Uterus (tissue), 4 donors: Measurements from ENCODE around the gene MAGEB3. TPM values are rescaled to one million over a fixed set of nuclear protein-coding genes. Genes with fewer than 3 reads are reported as not detected.

Source experiments
- DNase-seq, 2 donors: peaks; one replicate each; pipeline ENCODE4 v3.0.0-alpha.2; 2019 to 2020
- H3K27ac ChIP-seq, 2 donors: fragments of 200-600 bp; sonication (generic); 1 replicate in 1 of 2; 2 replicates in 1 of 2; pipeline ENCODE4 v1.5.1; 2016 to 2018
- H3K27me3 ChIP-seq, 2 donors: fragments of 200-600 bp; sonication (generic); one replicate each; pipeline ENCODE4 v1.5.1; 2018 to 2019; ENCODE audit warnings: control low read depth in 1 of 2
- H3K36me3 ChIP-seq, 2 donors: fragments of 200-600 bp; sonication (generic); one replicate each; pipeline ENCODE4 v1.5.1; 2019; ENCODE audit warnings: control low read depth in 1 of 2
- H3K4me1 ChIP-seq, 2 donors: fragments of 200-600 bp; sonication (generic); one replicate each; pipeline ENCODE4 v1.5.1; 2018 to 2019; ENCODE audit warnings: control low read depth in 1 of 2
- H3K4me3 ChIP-seq, 2 donors: fragments of 200-600 bp; sonication (generic); 1 replicate in 1 of 2; 2 replicates in 1 of 2; pipeline ENCODE4 v1.5.1; 2018 to 2019; ENCODE audit warnings: mild to moderate bottlenecking in 1 of 2
- H3K9me3 ChIP-seq, 2 donors: fragments of 200-600 bp; sonication (generic); one replicate each; pipeline ENCODE4 v1.5.1; 2019; ENCODE audit warnings: control low read depth in 1 of 2
- CTCF ChIP-seq, 4 experiments: fragments of 200-600 bp in 2 of 4; fragments of 450-650 bp in 2 of 4; sonication (generic) in 2 of 4; IDR thresholded peaks; one replicate each; pipeline ENCODE4 v1.5.1; 2016 to 2019; ENCODE audit warnings: antibody characterized with exemption in 4 of 4, mild to moderate bottlenecking in 2 of 4, moderate library complexity in 1 of 4
- POLR2A ChIP-seq, 2 donors: fragments of 450-650 bp; IDR thresholded peaks; one replicate each; pipeline ENCODE4 v1.6.1; 2016; ENCODE audit warnings: antibody characterized with exemption in 2 of 2, mild to moderate bottlenecking in 1 of 2, moderate library complexity in 1 of 2
- intact Hi-C: fragments of 100-400 bp; cut with DNase I; formaldehyde crosslinking; loops from one replicate; pipeline ENCODE4 v1.15.1; 2023; ENCODE audit warnings: low total_unique reads
- total RNA-seq, 4 donors: library from RNA; depleted of rRNA in 3 of 4; stranded (reverse); fragments of >200 nt in 3 of 4; gene quantifications; one replicate each; pipeline versions ENCODE4 v1.1.0 to v1.2.4, GENCODE V29; 2014 to 2023
- donor health status: DM: yes; HTN: yes; CAD: no.

The MAGEB3 gene
- total RNA-seq, 4 donors from 2014 or later = not detected

DNA sequence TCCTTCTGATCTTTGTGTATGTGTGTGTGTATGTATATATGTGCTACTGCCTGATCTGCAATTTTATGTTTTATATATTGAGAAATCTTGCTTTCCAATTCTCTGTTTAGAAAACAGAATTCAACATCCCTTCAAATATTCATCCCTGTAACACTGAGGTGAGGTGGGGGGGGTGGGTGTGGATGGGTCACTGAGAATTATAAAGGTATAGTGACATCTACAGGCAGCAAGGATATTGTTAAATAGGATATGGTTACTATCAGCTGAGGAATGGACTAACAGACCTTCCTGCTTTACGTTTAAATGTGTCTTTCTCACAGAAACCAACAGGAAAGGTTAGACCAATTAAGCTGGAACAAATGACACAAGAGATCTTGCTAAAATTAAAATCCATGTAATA lies 34.1 kb upstream of the MAGEB3 start:
- intact Hi-C loops = no loop called here
- H3K36me3 ChIP-seq = no peaks in the 10 kb centered on the region
- no peaks in the 10 kb centered on the region for H3K9me3 ChIP-seq
- H3K27me3 ChIP-seq = no peaks in the 10 kb centered on the region
- TF ChIP-seq CTCF (IDR thresholded peaks at IDR 0.05) (no peak), POLR2A (IDR thresholded peaks at IDR 0.05) (no peak)
- no peaks in the 10 kb centered on the region for H3K4me1 ChIP-seq
- H3K27ac ChIP-seq = no peak overlapping the region
- DNase-seq = no peak
- H3K4me3 ChIP-seq = no peak overlapping the region

DNA sequence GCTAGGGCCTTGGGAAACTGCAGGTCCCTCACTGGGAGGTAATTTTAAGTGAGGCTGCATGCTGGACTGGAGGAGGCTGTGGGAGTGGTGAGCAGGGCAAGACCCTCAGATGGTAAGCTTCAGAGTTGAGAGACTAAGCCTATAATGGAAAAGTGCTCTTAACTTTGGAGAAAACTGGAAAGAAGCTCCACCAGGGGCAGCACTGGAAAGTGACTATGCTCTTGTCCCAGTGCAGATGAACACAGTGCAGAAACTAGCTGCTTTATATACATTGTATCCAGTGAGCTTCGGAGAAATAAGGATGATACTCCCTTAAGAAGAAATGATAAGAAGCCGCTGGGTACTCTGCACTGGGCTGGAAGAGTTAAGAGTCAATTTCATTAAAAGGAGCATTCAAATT lies 18.3 kb upstream of the MAGEB3 start:
- no peaks in the 10 kb centered on the region for H3K9me3 ChIP-seq
- TF ChIP-seq CTCF (IDR thresholded peaks at IDR 0.05) = no peak
- no peak for TF ChIP-seq POLR2A (IDR thresholded peaks at IDR 0.05)
- H3K4me1 ChIP-seq = no peaks in the 10 kb centered on the region
- H3K27me3 ChIP-seq = no peaks in the 10 kb centered on the region
- no peaks in the 10 kb centered on the region for H3K36me3 ChIP-seq
- intact Hi-C loops = no loop called here
- no peak overlapping the region for H3K27ac ChIP-seq
- H3K4me3 ChIP-seq = no peak overlapping the region
- no peak for DNase-seq

DNA sequence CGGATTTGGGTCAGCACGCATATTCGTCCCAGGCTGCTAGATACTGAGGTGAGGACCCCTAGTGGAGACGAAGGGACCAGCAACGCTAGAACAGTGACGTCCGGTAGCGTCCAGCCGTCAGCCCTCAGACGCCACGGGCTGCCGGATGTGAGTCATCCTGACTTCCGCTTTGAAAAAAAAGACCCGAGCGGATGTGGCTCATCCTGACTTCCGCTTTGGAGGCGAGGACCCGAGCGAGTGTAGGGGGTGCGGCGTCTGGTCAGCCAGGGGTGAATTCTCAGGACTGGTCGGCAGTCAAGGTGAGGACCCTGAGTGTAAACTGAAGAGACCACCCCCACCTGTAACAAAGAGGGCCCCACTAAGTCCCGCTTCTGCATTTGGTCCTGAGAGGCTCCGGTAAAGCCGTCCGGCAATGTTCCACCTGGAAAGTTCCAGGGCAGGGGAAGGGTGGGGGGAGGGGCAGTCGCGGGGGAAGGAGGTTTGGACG lies 15.1 kb upstream of the MAGEB3 start, which contains the start of gene MAGEB2:
TSS of gene MAGEB2 (plus strand) at position 207 of the 487 bp plus-strand sequence. CDS start 3,018 bp downstream, outside the sequence.
- TF ChIP-seq POLR2A (IDR thresholded peaks at IDR 0.05) (no peak), CTCF (IDR thresholded peaks at IDR 0.05) (no peak)
- DNase-seq = no peak
- Histone ChIP-seq H3K36me3 (no peaks in the 10 kb centered on the region), H3K27me3 (no peaks in the 10 kb centered on the region), H3K4me3 (no peak within 1 kb of the TSS), H3K27ac (no peak within 1 kb of the TSS), H3K4me1 (no peaks in the 10 kb centered on the region), H3K9me3 (no peaks in the 10 kb centered on the region)
- intact Hi-C loops = no loop called here

DNA sequence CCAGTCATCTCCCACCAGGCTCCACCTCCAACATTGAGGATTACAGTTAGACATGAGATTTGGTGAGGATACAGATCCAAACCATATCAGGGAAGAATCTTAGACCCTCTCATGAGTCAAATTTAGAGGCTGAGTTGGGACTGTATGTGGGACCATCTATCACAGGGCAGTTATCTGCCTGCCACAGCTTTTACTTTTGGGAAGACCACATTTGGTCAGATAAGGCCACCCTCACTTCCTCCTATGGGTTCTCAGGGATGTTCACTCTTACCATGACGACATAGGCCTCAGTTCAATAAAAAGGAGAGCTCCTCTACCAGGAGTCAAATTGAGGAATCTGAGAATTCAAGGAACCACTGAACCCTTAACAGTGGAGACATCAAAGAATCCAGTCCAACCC lies 13.0 kb upstream of the MAGEB3 start:
- intact Hi-C loops = no loop called here
- DNase-seq = no peak
- Histone ChIP-seq H3K4me1 (no peaks in the 10 kb centered on the region), H3K27me3 (no peaks in the 10 kb centered on the region), H3K27ac (no peak overlapping the region), H3K9me3 (no peaks in the 10 kb centered on the region), H3K4me3 (no peak overlapping the region), H3K36me3 (no peaks in the 10 kb centered on the region)
- TF ChIP-seq POLR2A (IDR thresholded peaks at IDR 0.05) (no peak), CTCF (IDR thresholded peaks at IDR 0.05) (no peak)

DNA sequence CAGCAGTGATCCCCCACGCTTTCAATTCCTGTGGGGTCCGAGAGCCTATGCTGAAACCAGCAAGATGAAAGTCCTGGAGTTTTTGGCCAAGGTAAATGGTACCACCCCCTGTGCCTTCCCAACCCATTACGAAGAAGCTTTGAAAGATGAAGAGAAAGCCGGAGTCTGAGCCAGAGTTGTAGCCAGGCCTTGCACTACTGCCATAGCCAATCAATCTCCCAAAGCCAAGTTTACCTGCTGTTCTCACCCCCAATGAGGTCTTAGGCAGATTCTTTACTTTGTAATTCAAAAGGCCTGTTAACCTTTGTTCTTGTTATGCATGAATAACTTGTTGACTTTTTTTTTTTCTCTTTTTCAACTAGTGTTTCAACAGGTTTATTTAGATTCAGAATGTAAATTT lies 11.1 kb upstream of the MAGEB3 start:
- Histone ChIP-seq H3K36me3 (no peaks in the 10 kb centered on the region), H3K9me3 (no peaks in the 10 kb centered on the region), H3K4me3 (no peak overlapping the region), H3K4me1 (no peaks in the 10 kb centered on the region), H3K27ac (no peak overlapping the region), H3K27me3 (no peaks in the 10 kb centered on the region)
- DNase-seq = no peak
- intact Hi-C loops = no loop called here
- no peak for TF ChIP-seq CTCF (IDR thresholded peaks at IDR 0.05)
- TF ChIP-seq POLR2A (IDR thresholded peaks at IDR 0.05) = no peak
